ENCODE data around the gene POLD4.
"Not testable (repeated sequence)": the region's sequence is repeated elsewhere in the genome, so short reads cannot be mapped to it uniquely, and the experiment has no call there.

POLD4 gene

GRCh38 chr11:67352546-67353316, 615 bp downstream of the POLD4 start:
- DNase-seq (ENCODE audit: low spot score) = peak; percentile 45

DNA sequence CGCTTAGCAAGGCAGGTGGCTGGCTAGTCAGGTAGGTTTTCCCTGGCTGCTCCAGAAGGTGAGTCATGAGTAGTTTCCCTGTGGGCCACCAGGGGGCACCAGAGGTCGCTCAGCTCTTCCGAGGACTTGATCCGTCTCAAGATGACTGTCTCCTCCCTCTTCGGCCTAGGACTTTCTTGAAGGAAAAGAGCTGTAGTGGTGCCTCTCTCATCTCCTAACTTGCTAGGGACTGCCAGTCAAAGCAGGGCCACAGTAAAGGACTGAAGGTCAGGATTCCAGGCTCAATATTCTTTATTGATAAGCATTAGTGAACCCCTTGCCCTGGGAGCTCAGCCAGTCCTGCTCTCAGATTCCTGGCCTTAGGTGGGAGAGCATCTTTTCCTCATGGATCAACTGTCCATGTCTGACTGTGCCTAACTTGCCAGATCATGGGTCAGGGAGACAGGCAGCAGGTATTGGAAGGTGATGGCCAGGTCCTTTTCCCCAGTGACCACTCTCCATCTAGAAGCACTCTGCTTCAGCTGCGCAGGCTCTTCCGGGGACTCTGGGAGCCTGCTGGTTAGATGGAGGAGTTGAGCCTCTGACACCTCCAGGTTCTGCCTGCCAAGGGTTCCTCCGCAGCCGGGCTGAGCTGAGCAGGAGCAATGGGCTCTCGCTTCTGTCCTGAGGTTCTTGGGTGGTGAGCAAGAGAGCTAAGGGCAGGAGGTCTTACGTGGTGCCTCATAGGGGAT, 1.9 kb downstream of the POLD4 start:
- DNase-seq (ENCODE audit: low spot score) = peak; percentile 66

DNA sequence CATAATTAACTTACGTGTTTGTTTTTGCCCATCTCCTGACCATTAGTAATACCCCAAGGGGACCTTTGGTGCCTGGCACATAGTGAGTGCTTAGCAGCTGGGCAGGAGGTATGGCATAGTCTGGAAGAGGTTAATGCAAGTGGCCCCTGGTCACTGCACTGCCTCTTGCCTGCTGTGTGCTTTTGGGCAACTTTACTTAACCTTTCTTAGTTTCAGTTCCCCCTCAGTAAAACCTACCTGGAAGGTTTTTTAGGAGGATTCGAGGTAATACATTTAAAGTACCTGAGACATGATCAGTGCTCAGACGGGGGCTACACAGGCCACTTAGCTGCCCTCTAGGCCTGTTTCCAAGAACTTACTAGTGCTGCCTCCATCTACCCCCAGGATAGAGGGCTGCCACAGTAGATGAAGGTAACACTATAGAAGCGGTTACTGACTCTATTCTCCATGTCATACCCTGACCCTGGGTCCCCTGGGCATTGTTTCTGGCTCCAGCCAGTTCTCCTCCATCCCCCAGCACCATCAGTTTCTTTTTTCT, 3.3 kb downstream of the POLD4 start:
- DNase-seq (ENCODE audit: low spot score) = no peak

GRCh38 chr11:67349457-67349856, 3.9 kb downstream of the POLD4 start:
- no peak for DNase-seq (ENCODE audit: low spot score)

DNA sequence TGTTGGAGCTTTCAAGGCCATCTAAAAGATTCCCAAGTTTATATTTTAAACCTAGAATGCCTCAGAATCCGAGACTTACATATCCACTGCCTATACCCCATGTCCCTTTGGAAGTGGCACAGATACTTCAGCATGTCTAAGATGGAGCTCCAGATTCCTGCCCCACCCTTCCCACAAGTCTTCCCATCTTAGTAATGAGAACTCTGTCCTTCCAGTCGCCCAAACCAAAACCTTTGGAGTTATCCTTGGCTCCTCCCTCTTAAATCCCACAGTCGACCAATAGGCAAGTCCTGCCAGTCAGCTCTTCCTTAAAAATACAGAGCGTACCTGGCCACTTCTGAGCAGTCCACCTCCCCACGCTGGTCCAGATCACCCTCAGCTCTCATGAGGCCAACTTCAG, 4.3 kb downstream of the POLD4 start:
- no peak for DNase-seq (ENCODE audit: low spot score)

DNA sequence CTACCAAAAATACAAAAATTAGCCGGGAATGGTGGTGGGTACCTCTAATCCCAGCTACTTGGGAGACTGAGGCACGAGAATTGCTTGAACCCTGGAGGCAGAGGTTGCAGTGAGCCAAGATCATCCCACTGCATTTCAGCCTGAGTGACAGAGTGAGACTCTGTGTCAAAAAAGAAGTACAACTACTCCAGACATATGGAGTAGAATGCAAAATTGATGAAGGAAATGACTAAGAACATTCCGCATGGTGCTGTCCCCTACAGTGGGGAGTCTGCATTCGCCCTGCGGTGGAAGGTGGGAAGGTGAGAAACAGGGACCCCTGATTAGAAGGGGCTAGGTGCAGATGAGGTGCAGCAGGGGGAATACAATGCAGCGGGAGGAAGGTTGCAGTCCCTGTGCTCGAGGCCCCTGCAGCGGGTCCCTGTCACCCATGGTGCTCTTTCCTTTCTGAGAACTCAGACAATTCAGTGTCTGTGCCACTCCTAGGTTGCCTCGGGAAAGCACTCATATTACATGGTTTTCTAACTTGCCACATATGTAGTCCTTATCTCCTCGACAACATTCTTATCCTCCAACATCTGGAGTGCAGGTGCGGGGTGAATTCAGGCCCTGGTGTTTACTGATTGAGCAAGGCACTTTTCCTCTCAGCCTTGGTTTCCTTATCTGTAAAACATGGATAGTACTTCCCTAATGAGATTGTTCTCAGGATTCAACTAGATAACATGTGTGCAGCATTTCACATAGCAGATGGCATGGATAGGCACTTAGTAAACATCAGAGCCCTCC, 5.2 kb downstream of the POLD4 start:
- DNase-seq (ENCODE audit: low spot score) = no peak

DNA sequence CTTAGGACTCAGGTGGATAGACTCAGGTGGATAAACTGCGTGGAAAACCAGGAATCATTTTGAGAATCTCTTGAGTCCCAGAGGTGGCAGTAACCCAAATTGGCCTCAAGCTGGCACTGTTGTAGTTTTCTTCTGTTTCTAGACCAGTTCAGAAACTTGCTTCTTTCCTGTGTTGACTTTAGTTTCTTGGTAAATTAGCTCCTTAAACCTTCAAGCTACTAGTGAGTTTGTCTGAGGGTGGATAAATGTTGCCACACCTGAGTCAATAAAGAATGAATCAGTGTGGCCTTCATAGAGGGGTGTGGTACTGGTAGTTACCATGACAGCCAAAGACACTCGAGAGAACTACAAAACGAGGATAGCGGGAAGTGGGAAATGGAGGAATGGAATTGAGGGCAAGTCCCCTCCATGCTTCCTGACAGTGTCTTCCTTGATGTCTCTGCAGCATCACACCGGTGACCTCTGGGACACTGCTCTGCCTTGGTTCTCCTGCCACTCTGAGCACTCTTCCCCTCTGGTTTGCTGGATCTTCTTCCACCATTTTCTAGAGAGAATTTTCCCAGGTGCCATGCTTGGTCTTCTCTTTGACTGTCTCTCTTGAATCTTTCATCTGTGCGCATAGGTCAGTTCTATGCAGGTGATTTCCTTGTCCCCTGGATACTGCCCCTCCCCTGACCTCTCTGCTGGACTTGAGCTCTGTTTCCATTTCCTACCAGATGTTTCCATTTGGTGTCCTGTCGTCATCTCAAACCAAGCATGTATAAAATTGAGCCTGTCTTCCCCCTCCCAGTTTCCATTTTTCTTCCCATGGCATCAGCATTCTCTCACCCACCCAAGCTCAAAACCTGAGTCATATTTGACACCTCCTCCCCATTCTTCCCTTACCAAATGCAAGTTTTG, 7.2 kb downstream of the POLD4 start:
- peak; percentile 29 for DNase-seq (ENCODE audit: low spot score)

DNA sequence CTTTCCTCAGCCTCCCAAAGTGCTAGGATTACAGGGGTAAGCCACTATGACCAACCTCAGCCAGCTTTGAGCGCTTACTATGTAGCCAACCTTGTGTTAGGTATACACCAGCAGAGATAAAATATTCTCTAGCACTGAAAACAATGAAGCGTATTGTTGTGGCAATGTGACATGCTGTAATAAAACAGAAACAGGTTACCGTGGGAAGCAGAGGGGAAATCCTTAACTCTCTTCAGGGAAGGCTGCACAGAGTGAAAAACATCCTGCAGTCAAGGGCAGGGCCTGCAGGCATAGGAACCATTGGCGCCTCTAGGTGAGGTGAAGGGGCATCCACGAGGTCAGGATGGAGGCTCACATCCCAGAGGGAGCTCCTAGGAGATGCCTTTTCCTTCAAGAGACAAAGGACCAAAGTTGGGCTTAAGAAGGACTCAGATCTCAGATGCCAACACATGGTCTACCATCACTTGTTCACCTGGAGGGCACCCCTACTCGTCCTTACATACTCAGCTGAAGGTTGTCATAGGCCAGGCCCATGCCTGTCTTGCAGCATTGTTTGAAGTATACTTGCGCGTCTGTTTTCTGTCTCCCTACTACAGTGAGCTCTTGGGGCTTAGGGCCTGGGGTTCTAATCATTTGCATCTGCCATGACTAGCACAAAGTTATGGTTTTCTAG, 8.0 kb downstream of the POLD4 start:
- no peak for DNase-seq (ENCODE audit: low spot score)

GRCh38 chr11:67344264-67344663, 9.1 kb downstream of the POLD4 start:
- DNase-seq (ENCODE audit: low spot score) = no peak

- no peak for DNase-seq (ENCODE audit: low spot score)
Observed at GRCh38 chr11:67337257-67337656, 16.1 kb downstream of the POLD4 start.

DNA sequence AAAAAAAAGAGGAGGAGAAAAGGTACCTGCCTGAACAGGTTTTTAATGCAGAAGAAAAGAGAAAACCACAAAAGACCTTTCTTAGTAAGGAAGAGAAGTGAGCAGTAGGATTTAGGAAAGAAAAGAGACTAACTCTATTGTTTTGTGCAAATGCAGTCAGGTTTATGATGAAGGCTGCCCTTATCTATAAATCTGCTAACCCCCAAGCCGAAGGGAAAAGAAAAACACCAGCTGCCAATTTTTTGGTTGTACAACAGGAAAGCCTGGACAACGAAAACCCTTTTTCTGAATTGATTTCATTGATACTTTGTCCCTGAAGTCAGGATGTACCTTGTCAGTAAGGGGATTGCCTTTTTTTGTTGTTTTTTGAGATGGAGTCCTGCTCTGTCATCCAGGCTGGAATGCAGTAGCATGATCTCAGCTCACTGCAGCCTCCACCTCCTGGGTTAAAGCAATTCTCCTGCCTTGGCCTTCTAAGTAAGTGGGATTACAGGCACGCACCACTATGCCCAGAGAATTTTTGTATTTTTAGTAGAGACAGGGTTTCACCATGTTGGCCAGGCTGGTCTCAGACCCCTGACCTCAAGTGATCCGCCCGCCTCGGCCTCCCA, 21.2 kb downstream of the POLD4 start:
- no peak for DNase-seq (ENCODE audit: low spot score)

- DNase-seq (ENCODE audit: low spot score) = no peak
Observed at GRCh38 chr11:67323526-67323925, 29.8 kb downstream of the POLD4 start.

GRCh38 chr11:67322049-67322448, 31.3 kb downstream of the POLD4 start:
- no peak for DNase-seq (ENCODE audit: low spot score)

GRCh38 chr11:67321313-67321871, 32.0 kb downstream of the POLD4 start:
- no peak for DNase-seq (ENCODE audit: low spot score)

- no peak for DNase-seq (ENCODE audit: low spot score)
Observed at GRCh38 chr11:67320691-67321090, 32.7 kb downstream of the POLD4 start.

GRCh38 chr11:67320011-67320410, 33.3 kb downstream of the POLD4 start:
- DNase-seq (ENCODE audit: low spot score) = no peak

DNA sequence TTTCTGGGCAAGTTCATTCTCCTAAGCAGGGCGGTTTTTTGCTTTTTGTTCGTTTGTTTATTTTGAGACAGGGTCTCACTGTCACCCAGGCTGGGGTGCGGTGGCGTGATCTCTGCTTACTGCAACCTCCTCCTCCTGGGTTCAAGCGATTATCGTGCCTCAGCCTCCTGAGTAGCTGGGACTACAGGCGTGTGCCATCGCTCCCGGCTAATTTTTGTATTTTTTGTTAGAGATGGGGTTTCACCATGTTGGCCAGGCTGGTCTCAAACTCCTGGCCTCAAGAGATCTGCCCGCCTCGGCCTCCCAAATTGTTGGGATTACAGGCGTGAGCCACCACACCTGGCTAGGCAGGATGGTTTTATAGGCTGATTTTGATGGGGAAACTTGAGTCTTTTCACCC, 34.5 kb downstream of the POLD4 start:
- not testable (repeated sequence) for DNase-seq (ENCODE audit: low spot score)

DNA sequence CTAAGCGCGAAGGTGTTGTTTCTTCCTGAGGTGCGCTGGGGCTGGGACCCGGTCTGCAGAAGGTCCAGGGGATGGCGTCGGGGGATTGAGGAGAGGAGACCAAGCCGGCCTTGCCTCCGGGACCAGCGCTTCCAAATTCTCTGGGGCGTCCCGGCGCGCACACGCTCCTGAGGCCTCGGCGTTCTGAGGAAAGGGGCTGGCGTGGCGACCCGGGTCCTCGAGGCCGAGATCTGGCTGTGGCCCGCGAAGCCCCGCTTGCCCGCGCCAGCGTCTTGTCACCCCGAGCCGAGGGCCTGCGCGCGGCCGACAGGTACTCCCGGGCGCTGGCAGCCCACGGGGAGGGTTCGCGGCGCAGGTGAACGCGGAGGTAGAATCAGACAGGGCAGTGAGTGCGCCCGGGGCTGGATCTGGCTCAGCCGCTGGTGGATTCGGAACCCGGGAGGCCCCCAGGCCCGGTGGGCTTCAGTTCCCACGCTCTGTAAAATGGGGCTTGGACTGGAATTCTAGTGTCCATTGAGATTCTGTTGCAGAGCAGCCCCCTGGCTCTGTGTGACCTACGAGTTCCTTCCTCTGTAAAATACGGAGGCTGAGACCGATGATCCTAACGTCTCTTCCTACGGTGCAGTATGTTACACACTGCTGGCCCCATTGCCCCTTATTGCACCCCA, 35.3 kb downstream of the POLD4 start:
- no peak for DNase-seq (ENCODE audit: low spot score)

DNA sequence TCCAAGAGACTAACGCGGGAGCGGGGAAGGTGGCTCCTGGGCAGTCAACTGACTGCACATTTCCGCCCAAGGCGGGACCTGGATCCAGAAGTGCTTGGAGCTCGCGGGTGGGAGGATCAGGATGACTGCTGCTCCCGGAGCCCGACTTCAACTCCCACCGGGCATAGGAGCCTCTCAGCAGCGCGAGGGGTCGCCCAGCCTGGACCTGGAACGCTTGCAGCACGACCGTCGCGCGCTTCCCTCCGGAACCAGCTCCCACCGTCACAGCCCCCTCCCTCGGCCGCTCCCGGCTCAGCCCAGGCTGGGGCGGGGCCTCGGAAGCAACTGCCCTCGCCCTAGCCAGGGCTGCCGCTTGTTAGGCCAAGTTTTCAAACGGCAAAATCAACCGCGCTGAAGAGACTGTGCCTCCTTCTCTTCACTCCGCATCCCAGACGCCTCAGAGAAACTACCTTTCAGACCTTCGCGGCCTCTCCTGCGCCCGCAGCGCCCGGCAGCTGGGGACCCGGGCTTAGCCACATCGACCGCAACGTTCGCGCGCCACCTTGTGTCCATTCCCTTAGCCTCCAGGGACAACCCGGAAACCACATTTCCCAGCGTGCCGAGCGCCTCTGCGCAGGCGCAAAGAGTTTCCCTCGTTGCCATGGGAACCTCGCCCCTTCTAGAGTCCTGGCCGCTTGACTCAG, 36.0 kb downstream of the POLD4 start:
- DNase-seq (ENCODE audit: low spot score) = peak; percentile 99

All from activated CD4-positive, alpha-beta T cell treated with anti-CD3 and anti-CD28 coated beads, Interleukin-2, Interleukin-4, amounts not matched to agents 100 ng/mL and 50 ng/mL, durations not matched to agents 16 hours and 8 hours (primary cell).